SU-DHL-6 (cell line): ENCODE measurements around the gene UGT1A4.

Source experiments
- H2AFZ ChIP-seq: fragments of 200-600 bp; sonication (generic); 2 replicates; pipeline ENCODE4 v1.6.1; 2014; ENCODE audit warnings: low read depth, mild to moderate bottlenecking, moderate library complexity, mixed read lengths, antibody characterized with exemption, low read length; ENCODE audit not compliant: severe bottlenecking
- H3F3A ChIP-seq: fragments of 200-600 bp; shearing (Covaris generic); 2 replicates; pipeline ENCODE4 v1.6.0; 2016; ENCODE audit warnings: antibody characterized with exemption, mild to moderate bottlenecking; ENCODE audit not compliant: insufficient read depth
- H3K27ac ChIP-seq: fragments of 200-600 bp; sonication (generic); 2 replicates; pipeline ENCODE4 v1.5.1; 2016; ENCODE audit warnings: low read depth, mild to moderate bottlenecking, low read length, moderate library complexity, mixed read lengths
- H3K27me3 ChIP-seq: fragments of 200-600 bp; sonication (generic), shearing (Covaris generic); 2 replicates; pipeline ENCODE4 v1.6.0; 2014; ENCODE audit warnings: mild to moderate bottlenecking, low read length
- H3K36me3 ChIP-seq: fragments of 200-600 bp; sonication (generic); 2 replicates; pipeline ENCODE4 v1.6.1; 2014; ENCODE audit warnings: mild to moderate bottlenecking, low read length, mixed read lengths
- H3K4me2 ChIP-seq: fragments of 300-600, 200-600 bp; shearing (Covaris generic), sonication (generic); 2 replicates; pipeline ENCODE4 v1.6.0; 2014; ENCODE audit warnings: low read length, low read depth, mild to moderate bottlenecking; ENCODE audit not compliant: poor library complexity, severe bottlenecking
- H3K4me3 ChIP-seq: fragments of 200-600 bp; sonication (generic); 2 replicates; pipeline ENCODE4 v1.5.1; 2014; ENCODE audit warnings: antibody characterized with exemption, low read length, mild to moderate bottlenecking, mixed read lengths; ENCODE audit not compliant: insufficient read depth, poor library complexity, severe bottlenecking
- H3K79me2 ChIP-seq: fragments of 200-600 bp; sonication (generic); 2 replicates; pipeline ENCODE4 v1.6.1; 2014; ENCODE audit warnings: mild to moderate bottlenecking, low read length, moderate library complexity; ENCODE audit not compliant: insufficient read depth
- H3K9ac ChIP-seq: fragments of 200-600 bp; sonication (generic); 2 replicates; pipeline ENCODE4 v1.7.0; 2014; ENCODE audit warnings: mild to moderate bottlenecking, low read length
- H3K9me2 ChIP-seq: fragments of 200-600 bp; sonication (generic); replicated peaks from 2 replicates; pipeline ENCODE4 v1.6.1; 2014; ENCODE audit warnings: low read length; ENCODE audit not compliant: insufficient read depth
- H3K9me3 ChIP-seq: fragments of 200-600 bp; sonication (generic); 2 replicates; pipeline ENCODE4 v1.6.1; 2014; ENCODE audit warnings: low read length, mixed read lengths; ENCODE audit not compliant: insufficient read depth
- H4K20me1 ChIP-seq: fragments of 200-600 bp; sonication (generic); 2 replicates; pipeline ENCODE4 v1.6.1; 2014; ENCODE audit warnings: low read depth, mild to moderate bottlenecking, antibody characterized with exemption, low read length, moderate library complexity, mixed read lengths
- CTCF ChIP-seq: fragments of 200-600 bp; sonication (generic); IDR thresholded peaks from one replicate; pipeline ENCODE4 v1.5.1; 2017; ENCODE audit warnings: antibody characterized with exemption, mild to moderate bottlenecking, low read length, moderate library complexity; ENCODE audit not compliant: insufficient read depth, poor library complexity, severe bottlenecking
- EZH2phosphoT487 ChIP-seq: fragments of 200-600 bp; sonication (generic), shearing (Covaris generic); conservative IDR thresholded peaks from 2 replicates; pipeline ENCODE4 v1.6.1; 2018; ENCODE audit warnings: mild to moderate bottlenecking, antibody characterized with exemption, low read length, moderate library complexity, mixed read lengths

UGT1A4 gene

GRCh38 chr2:233688341-233688740 is 30.2 kb upstream of the UGT1A4 start:
- H3K9ac ChIP-seq, result no peak overlapping the region
- H3K9me2 ChIP-seq, result no peaks in the 10 kb centered on the region
- H3K27ac ChIP-seq, result no peak overlapping the region
- H3K36me3 ChIP-seq, result no peaks in the 10 kb centered on the region
- no peaks in the 10 kb centered on the region for H3F3A ChIP-seq
- no peak for TF ChIP-seq CTCF
- TF ChIP-seq EZH2phosphoT487, result no peak
- no peak overlapping the region for H3K4me2 ChIP-seq
- no peaks in the 10 kb centered on the region for H3K79me2 ChIP-seq
- no peaks in the 10 kb centered on the region for H3K9me3 ChIP-seq
- no peaks in the 10 kb centered on the region for H4K20me1 ChIP-seq
- no peak overlapping the region for H3K4me3 ChIP-seq
- no peaks in the 10 kb centered on the region for H3K27me3 ChIP-seq
- no peak overlapping the region for H2AFZ ChIP-seq

DNA sequence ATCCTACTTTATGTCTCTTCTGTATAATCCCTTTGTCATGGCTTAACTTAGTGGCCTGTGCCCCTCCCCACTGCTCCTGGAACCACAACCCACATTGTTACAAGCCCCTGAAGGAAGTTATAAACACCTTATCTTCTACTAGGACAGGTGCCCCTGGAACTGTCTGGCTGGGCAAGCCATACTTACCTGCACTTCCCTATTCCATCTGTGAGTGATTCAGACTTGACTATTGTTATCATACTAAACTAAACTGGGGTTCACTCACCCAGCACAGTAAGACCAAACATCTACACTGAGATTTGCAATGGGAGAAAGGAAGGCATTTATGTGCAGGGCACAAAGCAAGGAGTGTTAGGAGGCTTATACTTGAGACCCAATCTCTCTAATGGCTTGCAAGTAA is 29.5 kb upstream of the UGT1A4 start:
- no peaks in the 10 kb centered on the region for H3K79me2 ChIP-seq
- no peak overlapping the region for H3K4me3 ChIP-seq
- TF ChIP-seq EZH2phosphoT487, result no peak
- no peak for TF ChIP-seq CTCF
- H3K9me3 ChIP-seq, result no peaks in the 10 kb centered on the region
- H3F3A ChIP-seq, result no peaks in the 10 kb centered on the region
- no peak overlapping the region for H2AFZ ChIP-seq
- no peak overlapping the region for H3K27ac ChIP-seq
- H3K27me3 ChIP-seq, result no peaks in the 10 kb centered on the region
- H3K36me3 ChIP-seq, result no peaks in the 10 kb centered on the region
- no peak overlapping the region for H3K9ac ChIP-seq
- H4K20me1 ChIP-seq, result no peaks in the 10 kb centered on the region
- H3K9me2 ChIP-seq, result no peaks in the 10 kb centered on the region
- no peak overlapping the region for H3K4me2 ChIP-seq

DNA sequence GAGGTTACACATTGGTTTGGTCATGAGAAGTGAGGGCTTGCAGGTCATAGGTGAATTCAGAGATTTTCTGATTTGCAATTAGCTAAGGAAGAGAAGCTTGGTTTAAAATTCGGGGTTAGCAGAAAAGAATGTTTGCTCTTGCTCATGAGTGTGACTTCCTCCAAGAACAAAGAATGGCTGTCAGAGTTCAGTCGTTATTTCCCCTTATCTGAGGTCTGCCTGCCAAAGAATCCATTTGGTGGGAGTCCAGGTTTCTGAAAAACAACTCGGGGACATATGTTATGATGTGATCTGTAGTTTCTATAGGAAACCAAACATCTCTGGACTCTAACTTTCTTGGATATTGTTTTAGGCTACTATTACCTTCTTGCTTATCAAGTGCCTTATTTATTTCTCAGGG is 29.0 kb upstream of the UGT1A4 start:
- TF ChIP-seq EZH2phosphoT487, result no peak
- no peak for TF ChIP-seq CTCF
- H3K36me3 ChIP-seq, result no peaks in the 10 kb centered on the region
- H3K9me3 ChIP-seq, result no peaks in the 10 kb centered on the region
- H2AFZ ChIP-seq, result no peak overlapping the region
- H3K9me2 ChIP-seq, result no peaks in the 10 kb centered on the region
- H3K27ac ChIP-seq, result no peak overlapping the region
- no peak overlapping the region for H3K9ac ChIP-seq
- H4K20me1 ChIP-seq, result no peaks in the 10 kb centered on the region
- no peak overlapping the region for H3K4me3 ChIP-seq
- no peaks in the 10 kb centered on the region for H3K79me2 ChIP-seq
- H3K4me2 ChIP-seq, result no peak overlapping the region
- H3F3A ChIP-seq, result no peaks in the 10 kb centered on the region
- H3K27me3 ChIP-seq, result no peaks in the 10 kb centered on the region

GRCh38 chr2:233690444-233690843 is 28.1 kb upstream of the UGT1A4 start:
- Histone ChIP-seq H3K9me3 (no peaks in the 10 kb centered on the region), H3K79me2 (no peaks in the 10 kb centered on the region), H3K4me2 (no peak overlapping the region), H2AFZ (no peak overlapping the region), H3K36me3 (no peaks in the 10 kb centered on the region), H3F3A (no peaks in the 10 kb centered on the region), H3K27me3 (no peaks in the 10 kb centered on the region), H4K20me1 (no peaks in the 10 kb centered on the region), H3K9ac (no peak overlapping the region), H3K9me2 (no peaks in the 10 kb centered on the region), H3K4me3 (no peak overlapping the region), H3K27ac (no peak overlapping the region)
- no peak for TF ChIP-seq EZH2phosphoT487
- TF ChIP-seq CTCF, result no peak
